GM12878 (cell line): ENCODE results near the gene RAB9B. TPM values are rescaled to one million over a fixed set of nuclear protein-coding genes. Genes with fewer than 3 reads are reported as not detected.

ENCODE experiments used
- ATAC-seq: fragments of 200-7000 bp; cut with Tn5 transposase; 3 replicates; pipeline ENCODE4 v1.9.1; 2020; ENCODE audit warnings: mild to moderate bottlenecking, moderate library complexity
- BruUV-seq: library from RNA; stranded (reverse); fragments of 400-500 nt; replicated peaks from 2 replicates; lab custom pipeline; 2021; lab: Mats Ljungman, UMichigan
- CTCF ChIA-PET: fragments of 300-600 bp; sonication (Branson Sonifier 250); formaldehyde crosslinking; extraction: SDS; loops from one replicate; lab custom pipeline; 2021; ENCODE audit warnings: inconsistent platforms; lab: Yijun Ruan, JAX
- POLR2A ChIA-PET: fragments of 350-600 bp; formaldehyde crosslinking; extraction: SDS; loops from one replicate; lab custom pipeline; 2021; ENCODE audit warnings: inconsistent platforms; lab: Charles Lee
- RAD21 ChIA-PET: fragments of 300-600 bp; sonication (Branson Sonifier 250); formaldehyde crosslinking; loops from one replicate; lab custom pipeline; 2023; ENCODE audit warnings: antibody characterized with exemption; ENCODE audit not compliant: unreplicated experiment; lab: Charles Lee
- SMC1A ChIA-PET: fragments of 300-600 bp; sonication (Branson Sonifier 250); formaldehyde crosslinking; loops from one replicate; lab custom pipeline; 2023; ENCODE audit not compliant: unreplicated experiment, uncharacterized antibody; lab: Charles Lee
- DNase-seq: peaks from one replicate; pipeline ENCODE4 v3.0.0-alpha.2; 2011; ENCODE audit warnings: low read depth, low spot score
- FAIRE-seq: peaks from 3 replicates; lab custom pipeline; 2011; peaks lifted over from hg19 to GRCh38; lab: Jason Lieb, UNC
- H2AFZ ChIP-seq: 2 replicates; pipeline ENCODE4 v1.6.0; 2011; ENCODE audit warnings: low read depth, low read length, control low read depth; ENCODE audit not compliant: control insufficient read depth
- H3K27ac ChIP-seq: 2 replicates; pipeline ENCODE4 v1.5.1; 2011; ENCODE audit warnings: control low read depth; ENCODE audit not compliant: control insufficient read depth, insufficient read depth
- H3K27me3 ChIP-seq, 2 experiments: replicated peaks in 1 of 2; 2 replicates each; pipeline versions ENCODE4 v1.6.0 to v1.6.1; 2011; ENCODE audit warnings: low read length in 1 of 2; ENCODE audit not compliant: control insufficient read depth in 2 of 2, insufficient read depth in 2 of 2
- H3K36me3 ChIP-seq, 2 experiments: 2 replicates each; pipeline ENCODE4 v1.5.1; 2011; ENCODE audit warnings: low read length in 1 of 2; ENCODE audit not compliant: control insufficient read depth in 2 of 2, insufficient read depth in 2 of 2
- H3K4me1 ChIP-seq: 2 replicates; pipeline ENCODE4 v1.6.1; 2011; ENCODE audit warnings: mild to moderate bottlenecking, low read length, moderate library complexity, mixed read lengths; ENCODE audit not compliant: control insufficient read depth, insufficient read depth
- H3K4me2 ChIP-seq: 2 replicates; pipeline ENCODE4 v1.6.0; 2011; ENCODE audit warnings: control low read depth; ENCODE audit not compliant: control insufficient read depth, insufficient read depth
- H3K4me3 ChIP-seq: fragments of 200-600 bp; sonication (generic); 2 replicates; pipeline ENCODE4 v1.5.1; 2016
- H3K79me2 ChIP-seq: 2 replicates; pipeline ENCODE4 v1.6.0; 2011; ENCODE audit warnings: low read length; ENCODE audit not compliant: control insufficient read depth, insufficient read depth
- H3K9ac ChIP-seq: 2 replicates; pipeline ENCODE4 v1.8.0; 2011; ENCODE audit warnings: low read length, control low read depth, mixed read lengths; ENCODE audit not compliant: control insufficient read depth, insufficient read depth
- H3K9me3 ChIP-seq: replicated peaks from 3 replicates; pipeline ENCODE4 v1.5.1; 2011; ENCODE audit warnings: mild to moderate bottlenecking, low read length; ENCODE audit not compliant: control insufficient read depth, insufficient read depth
- H4K20me1 ChIP-seq: 2 replicates; pipeline ENCODE4 v1.6.0; 2011; ENCODE audit not compliant: control insufficient read depth, insufficient read depth
- BRCA1 ChIP-seq: IDR thresholded peaks from 2 replicates; pipeline ENCODE4 v1.6.1; 2011; ENCODE audit warnings: low read depth, low read length, improper control_type of control experiment
- CEBPB ChIP-seq, 2 experiments: fragments of 150-350 bp in 1 of 2; IDR thresholded peaks; 2 replicates each; pipeline ENCODE4 v1.6.1; 2012 to 2014; ENCODE audit warnings: low read depth in 2 of 2, low read length in 2 of 2, borderline replicate concordance in 1 of 2, inconsistent platforms in 1 of 2
- IKZF2 ChIP-seq, 2 experiments: fragments of 450-650 bp; IDR thresholded peaks; 2 replicates each; pipeline ENCODE4 v1.6.1; 2017; ENCODE audit warnings: mild to moderate bottlenecking in 2 of 2, moderate library complexity in 2 of 2
- SIX5 ChIP-seq: IDR thresholded peaks from 2 replicates; pipeline ENCODE4 v1.6.1; 2011; ENCODE audit warnings: mild to moderate bottlenecking, low read depth, low read length, moderate library complexity; ENCODE audit not compliant: severe bottlenecking
- SMARCA5 ChIP-seq: fragments of 450-650 bp; IDR thresholded peaks from 2 replicates; pipeline ENCODE4 v1.6.1; 2017; ENCODE audit warnings: mild to moderate bottlenecking
- WGBS: methylation state at CpG from one replicate; pipeline ENCODE4 v1.1.6; 2016; ENCODE audit warnings: low lambda C conversion rate; ENCODE audit not compliant: insufficient replicate concordance, insufficient coverage; ENCODE audit errors: missing lambda C conversion rate; 5-methylcytosine and 5-hydroxymethylcytosine counted together
- in situ Hi-C: fragments of 300-500 bp; cut with MboI; formaldehyde crosslinking; loops from 9 replicates; pipeline ENCODE4 v1.14.3; 2018; ENCODE audit warnings: mixed read lengths
- intact Hi-C: fragments of 100-400 bp; cut with micrococcal nuclease; formaldehyde crosslinking; loops from one replicate; pipeline ENCODE4 v1.14.2; 2022; ENCODE audit not compliant: unreplicated experiment
- polyA plus RNA-seq, 11 experiments: library from polyadenylated mRNA; depleted of rRNA in 4 of 11; unstranded in 6 of 11; stranded (reverse) in 5 of 11; fragments of >200 nt; fragmentation: Nextera tagmentation in 4 of 11; fragmentation: Illumina TruSeq in 1 of 11; extraction: Ambion mirVana in 4 of 11; extraction: Trizol in 1 of 11; gene quantifications; 1 replicate in 1 of 11; 2 replicates in 10 of 11; pipeline versions ENCODE4 v1.2.1 to v1.2.3, GENCODE V29; 2011 to 2016; ENCODE audit warnings: inconsistent platforms in 2 of 11, missing spikeins in 2 of 11, low read depth in 1 of 11
- total RNA-seq, 4 experiments: library from RNA; depleted of rRNA in 3 of 4; stranded (reverse); fragments of >200 nt in 3 of 4; fragmentation: Illumina TruSeq in 1 of 4; extraction: Trizol in 1 of 4; gene quantifications; 2 replicates each; pipeline versions ENCODE4 v1.2.1 to v1.2.3, GENCODE V29; 2013 to 2021
- TF ChIP-seq, protein P1 (sequence below): IDR thresholded peaks from 2 replicates; pipeline ENCODE4 v1.6.1; 2012; ENCODE audit warnings: improper control_type of control experiment, low read depth, low read length; ENCODE audit not compliant: insufficient replicate concordance
- TF ChIP-seq, protein P2 (sequence below): fragments of 450-650 bp; IDR thresholded peaks from 2 replicates; pipeline ENCODE4 v1.6.1; 2018; ENCODE audit warnings: borderline replicate concordance, mild to moderate bottlenecking; ENCODE audit not compliant: partially characterized antibody
- TF ChIP-seq, protein P3 (sequence below): IDR thresholded peaks from 2 replicates; pipeline ENCODE4 v1.6.1; 2011; ENCODE audit warnings: borderline replicate concordance, low read depth, mild to moderate bottlenecking, moderate library complexity, mixed read lengths, low read length; ENCODE audit not compliant: insufficient read depth; ENCODE audit errors: extremely low read length
- TF ChIP-seq, protein P4 (sequence below): fragments of 450-650 bp; IDR thresholded peaks from 2 replicates; pipeline ENCODE4 v1.6.1; 2016; ENCODE audit warnings: mild to moderate bottlenecking, moderate library complexity, borderline replicate concordance

Gene RAB9B
- total and polyA plus RNA-seq, 10 of the 15 experiments (the other 5 are each of a cell fraction or from before 2014, with no cell fraction given) = 0.05 to 0.30 (median 0.19) TPM

DNA sequence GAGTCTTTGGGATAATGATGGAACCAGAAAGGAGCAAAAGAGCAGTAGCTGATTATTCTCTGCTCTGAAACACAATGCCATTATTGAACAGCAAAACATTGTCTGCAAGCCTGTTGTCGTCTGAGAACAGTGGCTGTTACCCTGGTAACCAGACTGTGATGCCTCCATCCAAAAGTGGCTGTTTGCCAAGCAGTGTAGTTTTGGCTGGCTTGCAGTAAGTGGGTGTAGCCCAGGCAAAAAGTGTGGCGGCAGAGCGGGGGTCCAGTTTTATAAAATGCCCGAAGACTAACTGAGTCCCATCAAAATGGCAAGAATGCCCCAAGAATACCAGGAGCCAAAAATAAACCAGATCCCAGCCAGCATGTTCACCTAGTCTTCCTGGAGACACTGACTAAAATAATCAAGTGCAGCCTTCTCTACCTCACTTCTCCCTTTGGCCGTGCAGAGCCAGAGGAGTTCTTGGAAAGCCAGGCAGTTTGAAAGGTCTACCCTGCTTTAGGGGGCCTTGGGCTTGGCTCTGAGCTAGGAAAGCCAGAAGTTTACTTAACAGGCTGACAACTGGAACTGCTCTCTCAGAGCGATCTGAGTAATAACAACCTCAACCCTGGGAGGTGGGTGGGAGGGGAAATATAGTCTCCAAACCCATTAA lies 52.8 kb downstream of the RAB9B start:
- H2AFZ ChIP-seq = no peak overlapping the region
- WGBS = 38% methylated on average over 6 of the region's 6 CpGs
- BruUV-seq = no TSS peak
- ChIA-PET SMC1A (interaction anchor here (0.9 kb wide), 1 partner anchor 68 kb away, joined by 4 read pairs; no protein-coding TSS in a partner anchor), CTCF (interaction anchor here (0.6 kb wide), 1 partner anchor 334 kb away, joined by 3 read pairs; no protein-coding TSS in a partner anchor), RAD21 (no interaction called here), POLR2A (no interaction called here)
- no peak overlapping the region for H3K9ac ChIP-seq
- H4K20me1 ChIP-seq = no peaks in the 10 kb centered on the region
- no peak for FAIRE-seq
- H3K27me3 ChIP-seq = peaks cover 0 to 3% of the 10 kb centered on the region in 2 experiments; a peak in 3 of 4 replicates
- no peak for ATAC-seq
- DNase-seq = no peak
- in situ Hi-C loops = no loop called here
- H3K27ac ChIP-seq = no peak overlapping the region
- H3K4me3 ChIP-seq = no peak overlapping the region
- no peak overlapping the region for H3K4me2 ChIP-seq
- H3K4me1 ChIP-seq = no peaks in the 10 kb centered on the region
- no peaks in the 10 kb centered on the region for H3K36me3 ChIP-seq
- intact Hi-C loops = no loop called here
- H3K9me3 ChIP-seq = no peaks in the 10 kb centered on the region
- no peaks in the 10 kb centered on the region for H3K79me2 ChIP-seq
- TF ChIP-seq IKZF2 (IDR thresholded peaks at IDR 0.05) (no peak), CEBPB (IDR thresholded peaks at IDR 0.05; ENCODE audit: borderline replicate concordance in 1 of 2, low read depth in 2 of 2, low read length in 2 of 2) (no peak), SMARCA5 (no peak), SIX5 (no peak), BRCA1 (no peak)
- TF ChIP-seq, protein P1, sequence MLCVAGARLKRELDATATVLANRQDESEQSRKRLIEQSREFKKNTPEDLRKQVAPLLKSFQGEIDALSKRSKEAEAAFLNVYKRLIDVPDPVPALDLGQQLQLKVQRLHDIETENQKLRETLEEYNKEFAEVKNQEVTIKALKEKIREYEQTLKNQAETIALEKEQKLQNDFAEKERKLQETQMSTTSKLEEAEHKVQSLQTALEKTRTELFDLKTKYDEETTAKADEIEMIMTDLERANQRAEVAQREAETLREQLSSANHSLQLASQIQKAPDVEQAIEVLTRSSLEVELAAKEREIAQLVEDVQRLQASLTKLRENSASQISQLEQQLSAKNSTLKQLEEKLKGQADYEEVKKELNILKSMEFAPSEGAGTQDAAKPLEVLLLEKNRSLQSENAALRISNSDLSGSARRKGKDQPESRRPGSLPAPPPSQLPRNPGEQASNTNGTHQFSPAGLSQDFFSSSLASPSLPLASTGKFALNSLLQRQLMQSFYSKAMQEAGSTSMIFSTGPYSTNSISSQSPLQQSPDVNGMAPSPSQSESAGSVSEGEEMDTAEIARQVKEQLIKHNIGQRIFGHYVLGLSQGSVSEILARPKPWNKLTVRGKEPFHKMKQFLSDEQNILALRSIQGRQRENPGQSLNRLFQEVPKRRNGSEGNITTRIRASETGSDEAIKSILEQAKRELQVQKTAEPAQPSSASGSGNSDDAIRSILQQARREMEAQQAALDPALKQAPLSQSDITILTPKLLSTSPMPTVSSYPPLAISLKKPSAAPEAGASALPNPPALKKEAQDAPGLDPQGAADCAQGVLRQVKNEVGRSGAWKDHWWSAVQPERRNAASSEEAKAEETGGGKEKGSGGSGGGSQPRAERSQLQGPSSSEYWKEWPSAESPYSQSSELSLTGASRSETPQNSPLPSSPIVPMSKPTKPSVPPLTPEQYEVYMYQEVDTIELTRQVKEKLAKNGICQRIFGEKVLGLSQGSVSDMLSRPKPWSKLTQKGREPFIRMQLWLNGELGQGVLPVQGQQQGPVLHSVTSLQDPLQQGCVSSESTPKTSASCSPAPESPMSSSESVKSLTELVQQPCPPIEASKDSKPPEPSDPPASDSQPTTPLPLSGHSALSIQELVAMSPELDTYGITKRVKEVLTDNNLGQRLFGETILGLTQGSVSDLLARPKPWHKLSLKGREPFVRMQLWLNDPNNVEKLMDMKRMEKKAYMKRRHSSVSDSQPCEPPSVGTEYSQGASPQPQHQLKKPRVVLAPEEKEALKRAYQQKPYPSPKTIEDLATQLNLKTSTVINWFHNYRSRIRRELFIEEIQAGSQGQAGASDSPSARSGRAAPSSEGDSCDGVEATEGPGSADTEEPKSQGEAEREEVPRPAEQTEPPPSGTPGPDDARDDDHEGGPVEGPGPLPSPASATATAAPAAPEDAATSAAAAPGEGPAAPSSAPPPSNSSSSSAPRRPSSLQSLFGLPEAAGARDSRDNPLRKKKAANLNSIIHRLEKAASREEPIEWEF = no peak
- TF ChIP-seq, protein P2, sequence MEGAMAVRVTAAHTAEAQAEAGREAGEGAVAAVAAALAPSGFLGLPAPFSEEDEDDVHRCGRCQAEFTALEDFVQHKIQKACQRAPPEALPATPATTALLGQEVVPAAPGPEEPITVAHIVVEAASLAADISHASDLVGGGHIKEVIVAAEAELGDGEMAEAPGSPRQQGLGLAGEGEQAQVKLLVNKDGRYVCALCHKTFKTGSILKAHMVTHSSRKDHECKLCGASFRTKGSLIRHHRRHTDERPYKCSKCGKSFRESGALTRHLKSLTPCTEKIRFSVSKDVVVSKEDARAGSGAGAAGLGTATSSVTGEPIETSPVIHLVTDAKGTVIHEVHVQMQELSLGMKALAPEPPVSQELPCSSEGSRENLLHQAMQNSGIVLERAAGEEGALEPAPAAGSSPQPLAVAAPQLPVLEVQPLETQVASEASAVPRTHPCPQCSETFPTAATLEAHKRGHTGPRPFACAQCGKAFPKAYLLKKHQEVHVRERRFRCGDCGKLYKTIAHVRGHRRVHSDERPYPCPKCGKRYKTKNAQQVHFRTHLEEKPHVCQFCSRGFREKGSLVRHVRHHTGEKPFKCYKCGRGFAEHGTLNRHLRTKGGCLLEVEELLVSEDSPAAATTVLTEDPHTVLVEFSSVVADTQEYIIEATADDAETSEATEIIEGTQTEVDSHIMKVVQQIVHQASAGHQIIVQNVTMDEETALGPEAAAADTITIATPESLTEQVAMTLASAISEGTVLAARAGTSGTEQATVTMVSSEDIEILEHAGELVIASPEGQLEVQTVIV = no peak
- TF ChIP-seq, protein P3, sequence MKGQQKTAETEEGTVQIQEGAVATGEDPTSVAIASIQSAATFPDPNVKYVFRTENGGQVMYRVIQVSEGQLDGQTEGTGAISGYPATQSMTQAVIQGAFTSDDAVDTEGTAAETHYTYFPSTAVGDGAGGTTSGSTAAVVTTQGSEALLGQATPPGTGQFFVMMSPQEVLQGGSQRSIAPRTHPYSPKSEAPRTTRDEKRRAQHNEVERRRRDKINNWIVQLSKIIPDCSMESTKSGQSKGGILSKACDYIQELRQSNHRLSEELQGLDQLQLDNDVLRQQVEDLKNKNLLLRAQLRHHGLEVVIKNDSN = no peak
- TF ChIP-seq, protein P4, sequence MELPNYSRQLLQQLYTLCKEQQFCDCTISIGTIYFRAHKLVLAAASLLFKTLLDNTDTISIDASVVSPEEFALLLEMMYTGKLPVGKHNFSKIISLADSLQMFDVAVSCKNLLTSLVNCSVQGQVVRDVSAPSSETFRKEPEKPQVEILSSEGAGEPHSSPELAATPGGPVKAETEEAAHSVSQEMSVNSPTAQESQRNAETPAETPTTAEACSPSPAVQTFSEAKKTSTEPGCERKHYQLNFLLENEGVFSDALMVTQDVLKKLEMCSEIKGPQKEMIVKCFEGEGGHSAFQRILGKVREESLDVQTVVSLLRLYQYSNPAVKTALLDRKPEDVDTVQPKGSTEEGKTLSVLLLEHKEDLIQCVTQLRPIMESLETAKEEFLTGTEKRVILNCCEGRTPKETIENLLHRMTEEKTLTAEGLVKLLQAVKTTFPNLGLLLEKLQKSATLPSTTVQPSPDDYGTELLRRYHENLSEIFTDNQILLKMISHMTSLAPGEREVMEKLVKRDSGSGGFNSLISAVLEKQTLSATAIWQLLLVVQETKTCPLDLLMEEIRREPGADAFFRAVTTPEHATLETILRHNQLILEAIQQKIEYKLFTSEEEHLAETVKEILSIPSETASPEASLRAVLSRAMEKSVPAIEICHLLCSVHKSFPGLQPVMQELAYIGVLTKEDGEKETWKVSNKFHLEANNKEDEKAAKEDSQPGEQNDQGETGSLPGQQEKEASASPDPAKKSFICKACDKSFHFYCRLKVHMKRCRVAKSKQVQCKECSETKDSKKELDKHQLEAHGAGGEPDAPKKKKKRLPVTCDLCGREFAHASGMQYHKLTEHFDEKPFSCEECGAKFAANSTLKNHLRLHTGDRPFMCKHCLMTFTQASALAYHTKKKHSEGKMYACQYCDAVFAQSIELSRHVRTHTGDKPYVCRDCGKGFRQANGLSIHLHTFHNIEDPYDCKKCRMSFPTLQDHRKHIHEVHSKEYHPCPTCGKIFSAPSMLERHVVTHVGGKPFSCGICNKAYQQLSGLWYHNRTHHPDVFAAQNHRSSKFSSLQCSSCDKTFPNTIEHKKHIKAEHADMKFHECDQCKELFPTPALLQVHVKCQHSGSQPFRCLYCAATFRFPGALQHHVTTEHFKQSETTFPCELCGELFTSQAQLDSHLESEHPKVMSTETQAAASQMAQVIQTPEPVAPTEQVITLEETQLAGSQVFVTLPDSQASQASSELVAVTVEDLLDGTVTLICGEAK = no peak
